ENCODE data around the gene FAM221B.

The FAM221B gene

DNA sequence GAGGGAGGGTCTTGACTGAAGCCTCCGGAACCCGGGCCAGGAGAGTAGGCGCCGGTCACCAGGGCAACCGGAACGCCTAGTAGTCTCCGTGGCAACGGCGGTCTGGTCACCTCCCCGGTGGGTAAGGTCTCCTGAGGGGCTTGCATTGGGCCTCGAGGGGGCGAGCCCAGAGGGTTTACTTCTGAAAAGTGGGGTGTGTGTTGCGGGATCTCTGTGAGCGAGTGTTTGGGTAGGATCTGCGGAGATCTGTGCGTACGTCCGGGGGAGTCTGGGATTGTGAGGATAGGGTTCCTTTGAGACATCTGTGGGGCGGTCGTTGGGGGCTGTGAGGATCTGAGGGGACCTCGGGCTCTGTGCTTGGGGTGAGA is at the start of gene FAM221B:
Gene FAM221B, minus strand, starts transcription at position 17 of the 368 bp plus-strand sequence. CDS start 2,571 bp downstream, outside the sequence.
- H3K27ac ChIP-seq (ENCODE audit: low read length) = no peak within 1 kb of the TSS
- H3K4me3 ChIP-seq (ENCODE audit: low read length) = peak within 1 kb of the TSS; percentile 75
- no peaks in the 10 kb centered on the region for H3K27me3 ChIP-seq (ENCODE audit: control insufficient read depth, insufficient read depth, low read length)
- H3K36me3 ChIP-seq (ENCODE audit: control insufficient read depth, low read depth, low read length) = no peaks in the 10 kb centered on the region
- H3K9me3 ChIP-seq (ENCODE audit: control insufficient read depth, low read depth, low read length) = no peaks in the 10 kb centered on the region
- H3K4me1 ChIP-seq (ENCODE audit: control insufficient read depth, low read depth, low read length) = peaks cover 6% of the 10 kb centered on the region
- H3K9ac ChIP-seq (ENCODE audit: low read length) = peak within 1 kb of the TSS; percentile 29

DNA sequence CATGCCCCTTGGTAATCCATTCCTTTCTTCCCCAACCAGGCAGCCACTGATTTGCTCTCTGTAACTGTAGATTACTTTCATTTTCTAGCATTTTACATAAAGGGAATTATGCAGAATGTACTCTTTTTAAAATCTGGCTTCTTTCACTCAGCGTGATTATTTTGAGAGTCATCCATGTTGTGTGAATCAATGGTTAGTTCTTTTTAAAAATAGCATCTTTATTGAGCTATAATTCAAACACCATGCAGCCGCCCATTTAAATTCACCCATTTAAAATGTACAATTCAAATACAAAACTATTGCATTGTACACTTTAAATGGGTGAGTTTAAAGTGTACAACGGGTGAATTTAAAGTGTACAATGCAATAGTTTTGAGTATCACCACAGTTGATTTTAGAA is 44.0 kb upstream of the FAM221B start:
- Histone ChIP-seq H3K4me3 (ENCODE audit: low read length) (no peak overlapping the region), H3K27ac (ENCODE audit: low read length) (no peak overlapping the region), H3K27me3 (ENCODE audit: control insufficient read depth, insufficient read depth, low read length) (no peaks in the 10 kb centered on the region), H3K4me1 (ENCODE audit: control insufficient read depth, low read depth, low read length) (peaks cover 11% of the 10 kb centered on the region), H3K9ac (ENCODE audit: low read length) (no peak overlapping the region), H3K9me3 (ENCODE audit: control insufficient read depth, low read depth, low read length) (peaks cover 8% of the 10 kb centered on the region), H3K36me3 (ENCODE audit: control insufficient read depth, low read depth, low read length) (no peaks in the 10 kb centered on the region)

GRCh38 chr9:35871545-35871944 is 43.0 kb upstream of the FAM221B start:
- H3K27me3 ChIP-seq (ENCODE audit: control insufficient read depth, insufficient read depth, low read length) = no peaks in the 10 kb centered on the region
- H3K27ac ChIP-seq (ENCODE audit: low read length) = no peak overlapping the region
- peaks cover 11% of the 10 kb centered on the region for H3K4me1 ChIP-seq (ENCODE audit: control insufficient read depth, low read depth, low read length)
- H3K9me3 ChIP-seq (ENCODE audit: control insufficient read depth, low read depth, low read length) = peaks cover 3% of the 10 kb centered on the region
- H3K9ac ChIP-seq (ENCODE audit: low read length) = no peak overlapping the region
- H3K36me3 ChIP-seq (ENCODE audit: control insufficient read depth, low read depth, low read length) = no peaks in the 10 kb centered on the region
- no peak overlapping the region for H3K4me3 ChIP-seq (ENCODE audit: low read length)

- H3K36me3 ChIP-seq (ENCODE audit: control insufficient read depth, low read depth, low read length) = no peaks in the 10 kb centered on the region
- H3K27ac ChIP-seq (ENCODE audit: low read length) = no peak within 1 kb of the TSS
- peaks cover 11% of the 10 kb centered on the region for H3K4me1 ChIP-seq (ENCODE audit: control insufficient read depth, low read depth, low read length)
- H3K27me3 ChIP-seq (ENCODE audit: control insufficient read depth, insufficient read depth, low read length) = no peaks in the 10 kb centered on the region
- no peak within 1 kb of the TSS for H3K9ac ChIP-seq (ENCODE audit: low read length)
- no peaks in the 10 kb centered on the region for H3K9me3 ChIP-seq (ENCODE audit: control insufficient read depth, low read depth, low read length)
- H3K4me3 ChIP-seq (ENCODE audit: low read length) = no peak within 1 kb of the TSS
Measured at GRCh38 chr9:35870351-35870923, 41.9 kb upstream of the FAM221B start, which contains the start of gene OR13J1. OR13J1 (minus strand) TSS chr9:35870401; CDS start chr9:35870401, 0 bp downstream.

- Histone ChIP-seq H3K27me3 (ENCODE audit: control insufficient read depth, insufficient read depth, low read length) (no peaks in the 10 kb centered on the region), H3K9me3 (ENCODE audit: control insufficient read depth, low read depth, low read length) (no peaks in the 10 kb centered on the region), H3K4me3 (ENCODE audit: low read length) (no peak overlapping the region), H3K9ac (ENCODE audit: low read length) (no peak overlapping the region), H3K27ac (ENCODE audit: low read length) (no peak overlapping the region), H3K36me3 (ENCODE audit: control insufficient read depth, low read depth, low read length) (no peaks in the 10 kb centered on the region), H3K4me1 (ENCODE audit: control insufficient read depth, low read depth, low read length) (peaks cover 11% of the 10 kb centered on the region)
Measured at GRCh38 chr9:35869621-35870216, 41.2 kb upstream of the FAM221B start.

DNA sequence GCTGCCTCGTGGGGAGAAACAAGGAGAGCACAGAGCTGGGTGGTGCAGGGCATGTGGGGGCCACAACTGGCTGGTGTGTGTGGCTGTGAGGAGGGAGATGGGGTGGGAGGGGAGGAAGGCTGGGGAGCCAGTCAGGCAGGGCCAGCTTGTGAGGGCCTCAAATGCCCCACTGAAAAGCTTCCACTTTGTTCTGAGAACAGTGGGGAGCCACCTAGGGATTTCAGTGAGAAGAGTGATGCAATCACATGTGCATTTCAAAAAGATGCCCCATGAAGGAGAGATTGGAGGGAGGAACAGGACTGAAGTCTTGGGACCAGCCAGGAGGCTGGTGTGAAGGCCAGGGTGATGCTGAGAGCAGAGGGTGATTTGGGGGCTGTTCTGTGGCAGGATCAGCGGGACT is 40.4 kb upstream of the FAM221B start:
- peaks cover 11% of the 10 kb centered on the region for H3K4me1 ChIP-seq (ENCODE audit: control insufficient read depth, low read depth, low read length)
- H3K27ac ChIP-seq (ENCODE audit: low read length) = no peak overlapping the region
- H3K36me3 ChIP-seq (ENCODE audit: control insufficient read depth, low read depth, low read length) = no peaks in the 10 kb centered on the region
- H3K9ac ChIP-seq (ENCODE audit: low read length) = no peak overlapping the region
- H3K4me3 ChIP-seq (ENCODE audit: low read length) = no peak overlapping the region
- no peaks in the 10 kb centered on the region for H3K27me3 ChIP-seq (ENCODE audit: control insufficient read depth, insufficient read depth, low read length)
- H3K9me3 ChIP-seq (ENCODE audit: control insufficient read depth, low read depth, low read length) = no peaks in the 10 kb centered on the region

- no peaks in the 10 kb centered on the region for H3K9me3 ChIP-seq (ENCODE audit: control insufficient read depth, low read depth, low read length)
- H3K4me3 ChIP-seq (ENCODE audit: low read length) = no peak overlapping the region
- no peak overlapping the region for H3K9ac ChIP-seq (ENCODE audit: low read length)
- no peaks in the 10 kb centered on the region for H3K27me3 ChIP-seq (ENCODE audit: control insufficient read depth, insufficient read depth, low read length)
- H3K4me1 ChIP-seq (ENCODE audit: control insufficient read depth, low read depth, low read length) = peaks cover 11% of the 10 kb centered on the region
- no peaks in the 10 kb centered on the region for H3K36me3 ChIP-seq (ENCODE audit: control insufficient read depth, low read depth, low read length)
- no peak overlapping the region for H3K27ac ChIP-seq (ENCODE audit: low read length)
Measured at GRCh38 chr9:35867538-35867937, 39.0 kb upstream of the FAM221B start.

- no peak overlapping the region for H3K4me3 ChIP-seq (ENCODE audit: low read length)
- H3K27ac ChIP-seq (ENCODE audit: low read length) = no peak overlapping the region
- H3K9ac ChIP-seq (ENCODE audit: low read length) = no peak overlapping the region
- H3K36me3 ChIP-seq (ENCODE audit: control insufficient read depth, low read depth, low read length) = no peaks in the 10 kb centered on the region
- H3K27me3 ChIP-seq (ENCODE audit: control insufficient read depth, insufficient read depth, low read length) = no peaks in the 10 kb centered on the region
- no peaks in the 10 kb centered on the region for H3K9me3 ChIP-seq (ENCODE audit: control insufficient read depth, low read depth, low read length)
- peaks cover 11% of the 10 kb centered on the region for H3K4me1 ChIP-seq (ENCODE audit: control insufficient read depth, low read depth, low read length)
Measured at GRCh38 chr9:35864695-35865255, 36.2 kb upstream of the FAM221B start.

GRCh38 chr9:35863583-35863982 is 35.1 kb upstream of the FAM221B start:
- no peak overlapping the region for H3K9ac ChIP-seq (ENCODE audit: low read length)
- no peak overlapping the region for H3K4me3 ChIP-seq (ENCODE audit: low read length)
- H3K36me3 ChIP-seq (ENCODE audit: control insufficient read depth, low read depth, low read length) = no peaks in the 10 kb centered on the region
- H3K4me1 ChIP-seq (ENCODE audit: control insufficient read depth, low read depth, low read length) = peaks cover 3% of the 10 kb centered on the region
- no peaks in the 10 kb centered on the region for H3K9me3 ChIP-seq (ENCODE audit: control insufficient read depth, low read depth, low read length)
- no peak overlapping the region for H3K27ac ChIP-seq (ENCODE audit: low read length)
- H3K27me3 ChIP-seq (ENCODE audit: control insufficient read depth, insufficient read depth, low read length) = no peaks in the 10 kb centered on the region

DNA sequence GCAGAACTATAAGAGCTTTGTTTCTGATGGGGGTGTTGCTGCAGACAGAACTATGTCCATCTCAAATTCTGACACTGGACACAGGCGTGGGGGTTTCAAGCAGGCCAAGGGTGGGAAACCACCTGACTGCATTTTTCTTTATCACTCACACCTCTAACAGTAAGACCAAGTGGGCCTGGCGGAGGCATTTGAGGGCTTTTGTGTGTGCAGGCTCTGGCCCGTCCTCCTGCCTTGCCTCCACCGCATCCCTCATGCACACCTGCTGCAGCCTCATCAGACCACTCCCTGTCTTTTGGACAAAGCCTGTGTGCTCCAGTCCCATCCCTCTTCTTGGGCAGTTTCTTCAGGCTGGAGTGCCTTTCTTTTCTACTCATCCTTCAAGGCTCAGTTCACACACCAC is 33.8 kb upstream of the FAM221B start:
- Histone ChIP-seq H3K9me3 (ENCODE audit: control insufficient read depth, low read depth, low read length) (no peaks in the 10 kb centered on the region), H3K27ac (ENCODE audit: low read length) (no peak overlapping the region), H3K36me3 (ENCODE audit: control insufficient read depth, low read depth, low read length) (no peaks in the 10 kb centered on the region), H3K4me1 (ENCODE audit: control insufficient read depth, low read depth, low read length) (no peaks in the 10 kb centered on the region), H3K4me3 (ENCODE audit: low read length) (no peak overlapping the region), H3K9ac (ENCODE audit: low read length) (no peak overlapping the region), H3K27me3 (ENCODE audit: control insufficient read depth, insufficient read depth, low read length) (no peaks in the 10 kb centered on the region)

DNA sequence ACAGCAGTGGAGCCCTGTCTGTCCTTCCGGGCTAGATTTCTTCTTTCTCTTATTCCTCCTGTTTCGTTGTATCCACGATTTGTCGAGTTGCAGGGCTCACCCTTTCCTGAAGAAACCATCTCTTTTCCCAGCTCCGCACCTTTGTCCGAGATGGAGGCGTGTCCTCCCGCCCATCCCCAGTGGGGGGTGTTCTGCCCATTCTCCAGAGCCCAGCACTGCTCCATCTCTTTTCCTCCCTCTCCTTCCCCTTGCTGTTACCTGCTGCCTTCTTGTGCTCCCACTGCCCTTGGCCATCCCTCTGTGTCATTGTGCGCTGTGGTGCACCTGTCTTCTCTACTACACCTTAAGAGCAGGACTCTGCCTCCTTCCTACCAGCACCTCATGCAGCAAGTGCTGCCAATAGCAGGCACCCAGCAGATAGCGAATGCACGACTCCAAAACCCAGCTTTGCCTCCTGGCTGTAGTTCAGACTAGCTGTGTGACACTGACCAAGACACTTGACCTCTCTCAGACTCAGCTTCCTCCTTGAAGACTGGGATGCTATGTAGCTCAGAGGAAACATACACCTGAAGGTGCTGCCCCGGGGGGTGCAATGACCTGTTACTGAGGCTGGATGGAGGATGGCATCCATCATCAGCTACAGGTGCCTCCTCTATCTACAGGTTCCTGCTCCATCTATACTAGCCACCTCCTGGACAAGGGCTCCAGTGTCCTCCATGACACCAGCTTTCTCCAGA is 32.8 kb upstream of the FAM221B start:
- no peaks in the 10 kb centered on the region for H3K4me1 ChIP-seq (ENCODE audit: control insufficient read depth, low read depth, low read length)
- H3K4me3 ChIP-seq (ENCODE audit: low read length) = no peak overlapping the region
- no peak overlapping the region for H3K9ac ChIP-seq (ENCODE audit: low read length)
- no peaks in the 10 kb centered on the region for H3K27me3 ChIP-seq (ENCODE audit: control insufficient read depth, insufficient read depth, low read length)
- no peaks in the 10 kb centered on the region for H3K9me3 ChIP-seq (ENCODE audit: control insufficient read depth, low read depth, low read length)
- H3K36me3 ChIP-seq (ENCODE audit: control insufficient read depth, low read depth, low read length) = no peaks in the 10 kb centered on the region
- H3K27ac ChIP-seq (ENCODE audit: low read length) = no peak overlapping the region
